Activated CD4-positive, alpha-beta memory T cell treated with anti-CD3 and anti-CD28 coated beads for 36 hours (primary cell): Measurements from ENCODE around the gene CACNG4. TPM values are rescaled to one million over a fixed set of nuclear protein-coding genes. Genes with fewer than 3 reads are reported as not detected.

Experiments used
- CTCF ChIA-PET: fragments of 350-600 bp; sonication (Branson Sonifier 250); formaldehyde crosslinking; loops from one replicate; lab custom pipeline; 2021; ENCODE audit warnings: antibody characterized with exemption, inconsistent platforms; lab: Charles Lee
- POLR2A ChIA-PET: fragments of 350-600 bp; sonication (Branson Sonifier 250); formaldehyde crosslinking; loops from one replicate; lab custom pipeline; 2021; ENCODE audit warnings: antibody characterized with exemption; lab: Charles Lee
- DNase-seq: peaks from one replicate; pipeline ENCODE4 v3.0.0-alpha.2; 2020
- H3K27ac Mint-ChIP-seq: one replicate; pipeline ENCODE4 v1.8.0; 2021; ENCODE audit warnings: mixed read lengths
- H3K27me3 Mint-ChIP-seq: one replicate; pipeline ENCODE4 v1.8.0; 2021; ENCODE audit warnings: mixed read lengths
- H3K36me3 Mint-ChIP-seq: one replicate; pipeline ENCODE4 v1.8.0; 2021; ENCODE audit warnings: mixed read lengths
- H3K4me1 Mint-ChIP-seq: one replicate; pipeline ENCODE4 v1.8.0; 2021; ENCODE audit warnings: low read depth, mixed read lengths
- H3K4me3 Mint-ChIP-seq: one replicate; pipeline ENCODE4 v1.8.0; 2021; ENCODE audit warnings: mild to moderate bottlenecking, mixed read lengths
- H3K9me3 Mint-ChIP-seq: one replicate; pipeline ENCODE4 v1.8.0; 2021; ENCODE audit warnings: mixed read lengths
- intact Hi-C: fragments of 100-400 bp; cut with micrococcal nuclease; formaldehyde crosslinking; loops from one replicate; pipeline ENCODE4 v1.15.1; 2023
- total RNA-seq, 2 experiments: library from RNA; stranded (reverse); gene quantifications; one replicate each; pipeline ENCODE4 v1.2.3, GENCODE V29; 2021

Gene CACNG4
- total RNA-seq, 2 experiments from 2014 or later = not detected

GRCh38 chr17:66932311-66932710 is 32.2 kb upstream of the CACNG4 start:
- Mint-ChIP-seq H3K36me3 (no peaks in the 10 kb centered on the region), H3K27me3 (peaks cover 19% of the 10 kb centered on the region), H3K4me1 (no peaks in the 10 kb centered on the region), H3K27ac (no peak overlapping the region), H3K4me3 (no peak overlapping the region), H3K9me3 (peaks cover 6% of the 10 kb centered on the region)
- intact Hi-C loops = no loop called here
- POLR2A ChIA-PET = no interaction called here
- CTCF ChIA-PET = no interaction called here
- no peak for DNase-seq

- CTCF ChIA-PET = no interaction called here
- POLR2A ChIA-PET = no interaction called here
Measured at GRCh38 chr17:66934040-66934439, 30.5 kb upstream of the CACNG4 start.

DNA sequence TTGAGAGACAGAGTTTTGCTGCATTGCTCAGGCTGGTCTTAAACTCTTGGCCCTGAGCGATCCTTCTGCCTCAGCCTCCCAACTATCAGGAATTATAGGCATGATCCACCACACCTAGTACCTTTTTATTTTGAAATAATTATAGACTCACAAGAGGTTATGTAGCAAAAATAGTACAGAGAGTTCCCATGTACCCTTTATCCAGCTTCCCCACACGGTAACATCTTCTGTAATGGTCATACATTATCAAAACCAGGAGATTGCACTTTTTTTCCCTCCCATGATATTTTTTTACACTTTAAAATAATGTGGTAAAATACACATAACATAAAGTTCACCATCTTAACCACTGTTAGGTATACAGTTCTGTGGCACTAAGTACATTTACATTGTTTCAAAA is 28.8 kb upstream of the CACNG4 start:
- Mint-ChIP-seq H3K36me3 (no peaks in the 10 kb centered on the region), H3K27me3 (peaks cover 22% of the 10 kb centered on the region), H3K4me3 (no peak overlapping the region), H3K9me3 (peaks cover 6% of the 10 kb centered on the region), H3K27ac (no peak overlapping the region), H3K4me1 (no peaks in the 10 kb centered on the region)
- POLR2A ChIA-PET = no interaction called here
- CTCF ChIA-PET = no interaction called here
- intact Hi-C loops = no loop called here
- DNase-seq = no peak

More at GRCh38 chr17:66934040-66934439, 30.5 kb upstream of the CACNG4 start:
- intact Hi-C loops = no loop called here
- H3K9me3 Mint-ChIP-seq = peaks cover 6% of the 10 kb centered on the region
- H3K4me3 Mint-ChIP-seq = no peak overlapping the region
- H3K36me3 Mint-ChIP-seq = no peaks in the 10 kb centered on the region
- H3K27ac Mint-ChIP-seq = no peak overlapping the region
- no peak for DNase-seq
- H3K27me3 Mint-ChIP-seq = peaks cover 26% of the 10 kb centered on the region
- no peaks in the 10 kb centered on the region for H3K4me1 Mint-ChIP-seq

GRCh38 chr17:66938656-66939055 is 25.9 kb upstream of the CACNG4 start:
- Mint-ChIP-seq H3K36me3 (no peaks in the 10 kb centered on the region), H3K4me3 (no peak overlapping the region), H3K4me1 (no peaks in the 10 kb centered on the region), H3K9me3 (peaks cover 6% of the 10 kb centered on the region), H3K27me3 (peaks cover 34% of the 10 kb centered on the region), H3K27ac (no peak overlapping the region)
- ChIA-PET CTCF (no interaction called here), POLR2A (no interaction called here)
- intact Hi-C loops = no loop called here
- no peak for DNase-seq

- peaks cover 41% of the 10 kb centered on the region for H3K27me3 Mint-ChIP-seq
- ChIA-PET POLR2A (no interaction called here), CTCF (no interaction called here)
- no peak overlapping the region for H3K4me3 Mint-ChIP-seq
- no peaks in the 10 kb centered on the region for H3K36me3 Mint-ChIP-seq
- peaks cover 6% of the 10 kb centered on the region for H3K9me3 Mint-ChIP-seq
- H3K4me1 Mint-ChIP-seq = no peaks in the 10 kb centered on the region
- intact Hi-C loops = no loop called here
- no peak overlapping the region for H3K27ac Mint-ChIP-seq
- no peak for DNase-seq
Measured at GRCh38 chr17:66939461-66940114, 24.9 kb upstream of the CACNG4 start.

DNA sequence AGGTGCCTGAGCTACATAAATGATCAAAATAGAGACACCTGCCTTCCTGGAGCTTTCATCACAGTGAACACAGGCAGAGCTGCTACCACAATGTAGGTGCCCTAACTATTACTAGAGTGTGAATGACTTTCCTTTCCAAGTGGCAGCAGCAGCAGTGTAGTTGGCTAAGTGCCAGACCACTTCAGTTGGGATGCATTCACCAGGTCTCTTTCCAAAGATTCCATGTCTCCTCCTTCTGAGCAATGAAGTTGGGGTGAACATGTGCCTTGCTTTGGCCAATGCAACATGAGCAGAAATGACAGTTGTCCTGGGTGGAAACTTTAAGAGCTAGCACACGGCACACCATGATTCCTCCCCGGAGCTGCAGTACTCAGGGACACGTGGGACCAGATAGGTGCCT is 23.3 kb upstream of the CACNG4 start:
- Mint-ChIP-seq H3K9me3 (peaks cover 6% of the 10 kb centered on the region), H3K36me3 (no peaks in the 10 kb centered on the region), H3K4me3 (no peak overlapping the region), H3K4me1 (peaks cover 7% of the 10 kb centered on the region), H3K27me3 (peaks cover 54% of the 10 kb centered on the region), H3K27ac (no peak overlapping the region)
- DNase-seq = no peak
- intact Hi-C loops = no loop called here
- POLR2A ChIA-PET = no interaction called here
- CTCF ChIA-PET = no interaction called here

DNA sequence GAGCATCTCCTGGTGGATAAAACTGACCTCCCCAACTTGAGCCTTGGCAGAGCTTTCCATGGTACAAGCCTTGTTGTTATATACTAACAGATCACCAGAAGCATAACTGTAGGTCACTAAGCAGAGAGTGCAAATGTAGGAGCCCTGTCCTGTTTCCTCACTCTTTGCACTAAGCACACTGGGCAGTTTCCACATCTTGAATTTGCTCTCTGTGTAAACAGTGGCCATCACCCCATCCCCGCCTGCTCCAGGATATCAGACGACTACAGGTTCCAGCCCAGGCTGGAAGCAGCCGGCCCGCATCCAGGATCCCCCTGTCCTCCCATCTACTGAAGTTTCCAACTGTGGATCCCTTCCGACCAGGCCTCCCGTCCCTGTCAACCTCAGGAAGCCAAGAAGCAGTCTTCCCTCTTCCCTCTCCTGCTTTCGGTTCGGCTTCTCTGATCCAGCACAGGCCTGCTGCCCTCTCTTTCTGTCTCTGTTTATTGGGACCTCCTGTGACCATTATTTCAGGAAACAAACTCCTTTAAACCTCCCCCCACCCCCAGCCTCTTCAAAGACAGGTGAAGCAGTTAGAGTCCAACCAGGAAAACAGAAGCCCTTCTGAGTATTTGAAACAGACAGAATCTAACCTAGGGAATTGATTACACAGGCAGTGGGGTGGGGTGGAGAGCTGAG is 22.6 kb upstream of the CACNG4 start:
- no peak for DNase-seq
- ChIA-PET CTCF (no interaction called here), POLR2A (no interaction called here)
- Mint-ChIP-seq H3K4me3 (no peak overlapping the region), H3K4me1 (peaks cover 7% of the 10 kb centered on the region), H3K9me3 (peaks cover 1% of the 10 kb centered on the region), H3K27me3 (peaks cover 59% of the 10 kb centered on the region), H3K27ac (no peak overlapping the region), H3K36me3 (no peaks in the 10 kb centered on the region)
- intact Hi-C loops = no loop called here

DNA sequence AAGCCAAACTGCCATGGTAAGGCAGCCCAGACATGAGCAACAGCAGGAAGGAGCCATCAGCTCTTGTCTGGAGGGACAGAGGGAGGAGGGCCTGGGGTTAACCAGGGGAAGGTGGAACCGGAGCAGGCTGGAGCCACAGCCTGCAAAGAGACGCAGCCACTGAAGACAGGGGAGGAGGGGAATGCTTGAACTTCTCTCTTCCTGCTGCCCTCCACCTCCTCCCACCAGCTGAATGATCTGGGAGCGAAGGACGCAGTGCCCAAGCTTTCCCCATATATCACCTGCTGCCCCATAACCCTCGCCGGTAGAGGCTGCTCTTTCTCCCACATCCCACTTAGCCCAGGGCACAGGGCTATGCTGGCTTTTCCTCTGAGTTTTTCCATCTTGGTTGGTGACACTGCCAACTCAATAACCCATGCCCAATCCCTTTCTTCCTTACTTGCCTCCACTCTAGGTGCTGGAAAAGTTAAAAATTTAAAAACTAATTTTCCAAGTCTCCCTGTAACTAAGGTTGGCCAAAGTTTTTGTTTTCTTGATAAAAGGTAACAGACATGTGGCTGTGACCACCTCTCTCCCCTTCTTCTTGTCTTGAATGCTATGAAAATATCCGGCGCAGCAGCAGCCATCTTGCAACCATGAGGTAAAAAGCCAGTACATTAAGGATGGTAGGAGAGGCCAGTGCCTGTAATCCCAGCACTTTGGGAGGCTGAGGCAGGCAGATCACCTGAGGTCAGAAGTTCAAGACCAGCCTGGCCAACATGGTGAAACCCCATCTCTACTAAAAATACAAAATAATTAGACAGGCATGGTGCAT is 21.8 kb upstream of the CACNG4 start:
- Mint-ChIP-seq H3K36me3 (no peaks in the 10 kb centered on the region), H3K4me3 (no peak overlapping the region), H3K4me1 (peaks cover 7% of the 10 kb centered on the region), H3K27ac (no peak overlapping the region), H3K27me3 (peaks cover 59% of the 10 kb centered on the region), H3K9me3 (no peaks in the 10 kb centered on the region)
- DNase-seq = no peak
- ChIA-PET POLR2A (no interaction called here), CTCF (no interaction called here)
- intact Hi-C loops = no loop called here

DNA sequence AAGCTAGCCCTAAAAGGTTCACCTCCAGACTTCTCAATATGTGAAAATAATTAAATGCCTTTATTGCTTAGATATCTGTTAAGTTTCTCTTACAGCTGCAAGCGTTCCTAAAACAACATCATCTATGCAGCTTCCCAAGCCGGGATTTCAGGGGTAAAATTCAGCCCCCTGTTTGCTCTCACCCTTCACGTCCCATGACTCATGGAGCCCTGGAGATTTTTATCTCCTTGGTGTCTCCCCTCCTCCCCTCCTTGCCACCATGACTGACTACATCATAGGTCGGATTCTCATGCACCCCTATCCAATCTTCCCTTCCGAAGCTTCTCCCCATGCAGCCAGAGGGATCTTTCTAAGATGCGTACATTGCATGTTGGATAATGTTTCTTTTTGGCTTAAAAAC is 21.0 kb upstream of the CACNG4 start:
- DNase-seq = no peak
- Mint-ChIP-seq H3K4me1 (peaks cover 7% of the 10 kb centered on the region), H3K4me3 (no peak overlapping the region), H3K36me3 (no peaks in the 10 kb centered on the region), H3K9me3 (no peaks in the 10 kb centered on the region), H3K27me3 (peaks cover 52% of the 10 kb centered on the region), H3K27ac (no peak overlapping the region)
- intact Hi-C loops = no loop called here
- ChIA-PET POLR2A (no interaction called here), CTCF (no interaction called here)

GRCh38 chr17:66944351-66945146 is 20.0 kb upstream of the CACNG4 start:
- no peaks in the 10 kb centered on the region for H3K36me3 Mint-ChIP-seq
- CTCF ChIA-PET = no interaction called here

DNA sequence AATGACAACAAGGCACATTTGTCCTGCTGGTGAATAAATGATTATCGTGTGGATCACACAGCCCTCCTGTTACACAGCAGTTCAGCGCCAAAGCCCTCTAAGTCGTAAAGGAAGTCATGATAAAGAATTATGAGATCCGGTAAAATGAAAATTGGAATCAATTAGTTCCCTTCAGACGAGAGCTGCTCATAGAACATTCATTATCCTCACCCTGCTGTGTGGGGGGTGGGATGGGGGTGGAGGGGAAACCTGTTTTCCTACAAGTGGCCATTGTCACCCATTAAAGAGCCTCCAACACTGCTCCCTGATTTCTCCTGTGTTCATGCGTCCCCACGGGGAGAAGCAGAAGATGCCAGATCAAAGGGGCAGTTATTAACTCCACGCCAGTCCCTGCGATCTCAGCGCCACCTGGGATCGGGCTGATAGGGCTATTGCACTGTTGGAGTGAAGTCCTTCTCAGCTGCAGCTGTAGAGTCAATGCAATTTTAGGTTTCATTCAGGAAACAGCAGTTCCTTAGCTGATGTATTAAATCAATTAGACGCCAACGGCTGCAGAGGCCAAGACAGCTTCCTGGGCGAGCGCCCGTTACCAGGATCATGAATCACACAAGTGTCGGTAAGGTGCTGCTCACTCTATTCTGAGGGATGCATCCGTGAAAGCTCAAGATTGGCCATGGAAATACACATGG is 19.2 kb upstream of the CACNG4 start:
- Mint-ChIP-seq H3K4me3 (no peak overlapping the region), H3K9me3 (no peaks in the 10 kb centered on the region)

More at GRCh38 chr17:66944351-66945146, 20.0 kb upstream of the CACNG4 start:
- H3K27me3 Mint-ChIP-seq = peaks cover 52% of the 10 kb centered on the region
- peaks cover 7% of the 10 kb centered on the region for H3K4me1 Mint-ChIP-seq
- H3K9me3 Mint-ChIP-seq = no peaks in the 10 kb centered on the region
- no peak overlapping the region for H3K27ac Mint-ChIP-seq
- intact Hi-C loops = no loop called here
- H3K4me3 Mint-ChIP-seq = no peak overlapping the region
- DNase-seq = no peak
- POLR2A ChIA-PET = no interaction called here

More for the DNA sequence above, 19.2 kb upstream of the CACNG4 start:
- H3K4me1 Mint-ChIP-seq = peaks cover 7% of the 10 kb centered on the region
- ChIA-PET POLR2A (no interaction called here), CTCF (no interaction called here)
- intact Hi-C loops = no loop called here
- H3K36me3 Mint-ChIP-seq = no peaks in the 10 kb centered on the region
- no peak overlapping the region for H3K27ac Mint-ChIP-seq
- no peak for DNase-seq
- peaks cover 52% of the 10 kb centered on the region for H3K27me3 Mint-ChIP-seq
